Keratinocyte (primary cell): ENCODE measurements around the gene PAPSS2.

Source experiments
- EZH2 ChIP-seq: IDR thresholded peaks from one replicate; pipeline ENCODE4 v1.6.1; 2012; ENCODE audit warnings: inconsistent platforms, mild to moderate bottlenecking, low read length, moderate library complexity
- TF ChIP-seq, protein P1 (sequence below), 3 experiments: IDR thresholded peaks in 1 of 3; conservative IDR thresholded peaks in 1 of 3; optimal IDR thresholded peaks in 1 of 3; 2 replicates in 2 of 3; 3 replicates in 1 of 3; pipeline versions ENCODE3 to v1.5.1; 2011; ENCODE audit warnings: low read length in 3 of 3, mild to moderate bottlenecking in 3 of 3, moderate library complexity in 2 of 3, control low read depth in 1 of 3, inconsistent platforms in 1 of 3; ENCODE audit not compliant: insufficient read depth in 2 of 3; ENCODE audit errors: extremely low read depth in 1 of 3

DNA sequence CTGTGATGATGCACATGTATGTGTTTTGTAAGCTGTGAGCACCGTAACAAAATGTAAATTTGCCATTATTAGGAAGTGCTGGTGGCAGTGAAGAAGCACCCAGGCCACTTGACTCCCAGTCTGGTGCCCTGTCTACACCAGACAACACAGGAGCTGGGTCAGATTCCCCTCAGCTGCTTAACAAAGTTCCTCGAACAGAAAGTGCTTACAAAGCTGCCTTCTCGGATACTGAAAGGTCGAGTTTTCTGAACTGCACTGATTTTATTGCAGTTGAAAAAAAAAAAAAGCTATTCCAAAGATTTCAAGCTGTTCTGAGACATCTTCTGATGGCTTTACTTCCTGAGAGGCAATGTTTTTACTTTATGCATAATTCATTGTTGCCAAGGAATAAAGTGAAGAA lies 87.2 kb downstream of the PAPSS2 start:
- TF ChIP-seq, protein P1, sequence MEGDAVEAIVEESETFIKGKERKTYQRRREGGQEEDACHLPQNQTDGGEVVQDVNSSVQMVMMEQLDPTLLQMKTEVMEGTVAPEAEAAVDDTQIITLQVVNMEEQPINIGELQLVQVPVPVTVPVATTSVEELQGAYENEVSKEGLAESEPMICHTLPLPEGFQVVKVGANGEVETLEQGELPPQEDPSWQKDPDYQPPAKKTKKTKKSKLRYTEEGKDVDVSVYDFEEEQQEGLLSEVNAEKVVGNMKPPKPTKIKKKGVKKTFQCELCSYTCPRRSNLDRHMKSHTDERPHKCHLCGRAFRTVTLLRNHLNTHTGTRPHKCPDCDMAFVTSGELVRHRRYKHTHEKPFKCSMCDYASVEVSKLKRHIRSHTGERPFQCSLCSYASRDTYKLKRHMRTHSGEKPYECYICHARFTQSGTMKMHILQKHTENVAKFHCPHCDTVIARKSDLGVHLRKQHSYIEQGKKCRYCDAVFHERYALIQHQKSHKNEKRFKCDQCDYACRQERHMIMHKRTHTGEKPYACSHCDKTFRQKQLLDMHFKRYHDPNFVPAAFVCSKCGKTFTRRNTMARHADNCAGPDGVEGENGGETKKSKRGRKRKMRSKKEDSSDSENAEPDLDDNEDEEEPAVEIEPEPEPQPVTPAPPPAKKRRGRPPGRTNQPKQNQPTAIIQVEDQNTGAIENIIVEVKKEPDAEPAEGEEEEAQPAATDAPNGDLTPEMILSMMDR (optimal IDR thresholded peaks at IDR 0.05 in 1 of 3, IDR thresholded peaks at IDR 0.05 in 1 of 3, conservative IDR thresholded peaks at IDR 0.05 in 1 of 3; ENCODE audit: extremely low read depth in 1 of 3, insufficient read depth in 2 of 3, low read length in 3 of 3), result no peak
- TF ChIP-seq EZH2, result no peak
